Measurements from ENCODE around the gene CHD5.

Gene CHD5

GRCh38 chr1:6154525-6155319, 25.4 kb downstream of the CHD5 start:
- DNase-seq (ENCODE audit: low read depth, low spot score), result no peak

- DNase-seq (ENCODE audit: low read depth, low spot score), result no peak
These were observed 27.2 kb downstream of the CHD5 start for GRCh38 chr1:6152882-6153281.

GRCh38 chr1:6152181-6152580, 27.9 kb downstream of the CHD5 start:
- DNase-seq (ENCODE audit: low read depth, low spot score), result no peak

GRCh38 chr1:6151291-6151822, 28.8 kb downstream of the CHD5 start:
- no peak for DNase-seq (ENCODE audit: low read depth, low spot score)

- DNase-seq (ENCODE audit: low read depth, low spot score), result no peak
These were observed 29.8 kb downstream of the CHD5 start for GRCh38 chr1:6150006-6150938.

GRCh38 chr1:6149597-6149996, 30.5 kb downstream of the CHD5 start:
- no peak for DNase-seq (ENCODE audit: low read depth, low spot score)

GRCh38 chr1:6148497-6149241, 31.5 kb downstream of the CHD5 start:
- DNase-seq (ENCODE audit: low read depth, low spot score), result peak; percentile 82

GRCh38 chr1:6145864-6146410, 34.2 kb downstream of the CHD5 start:
- DNase-seq (ENCODE audit: low read depth, low spot score), result no peak

GRCh38 chr1:6145396-6145750, 34.7 kb downstream of the CHD5 start:
- DNase-seq (ENCODE audit: low read depth, low spot score), result no peak

GRCh38 chr1:6144647-6145395, 35.3 kb downstream of the CHD5 start:
- no peak for DNase-seq (ENCODE audit: low read depth, low spot score)

GRCh38 chr1:6144175-6144574, 35.9 kb downstream of the CHD5 start:
- no peak for DNase-seq (ENCODE audit: low read depth, low spot score)

GRCh38 chr1:6143395-6143794, 36.7 kb downstream of the CHD5 start:
- no peak for DNase-seq (ENCODE audit: low read depth, low spot score)

- DNase-seq (ENCODE audit: low read depth, low spot score), result no peak
These were observed 37.4 kb downstream of the CHD5 start for GRCh38 chr1:6142734-6143133.

- DNase-seq (ENCODE audit: low read depth, low spot score), result no peak
These were observed 38.0 kb downstream of the CHD5 start for GRCh38 chr1:6142036-6142621.

GRCh38 chr1:6141592-6141991, 38.5 kb downstream of the CHD5 start:
- peak; percentile 55 for DNase-seq (ENCODE audit: low read depth, low spot score)

GRCh38 chr1:6140413-6140812, 39.7 kb downstream of the CHD5 start:
- DNase-seq (ENCODE audit: low read depth, low spot score), result no peak

- DNase-seq (ENCODE audit: low read depth, low spot score), result no peak
These were observed 42.4 kb downstream of the CHD5 start for GRCh38 chr1:6137758-6138157.

- DNase-seq (ENCODE audit: low read depth, low spot score), result no peak
These were observed 43.5 kb downstream of the CHD5 start for GRCh38 chr1:6136516-6137220.

GRCh38 chr1:6134741-6135510, 45.2 kb downstream of the CHD5 start:
- DNase-seq (ENCODE audit: low read depth, low spot score), result no peak

Data from ELF-1 (cell line).